GM19372 (cell line): ENCODE measurements around the gene ZNF664.

Source experiments
- ATAC-seq: cut with Tn5 transposase; IDR thresholded peaks from one replicate; pipeline ENCODE4 v1.9.1; 2021; ENCODE audit warnings: mild to moderate bottlenecking, low read depth, moderate library complexity; ENCODE audit not compliant: unreplicated experiment

ZNF664 gene

DNA sequence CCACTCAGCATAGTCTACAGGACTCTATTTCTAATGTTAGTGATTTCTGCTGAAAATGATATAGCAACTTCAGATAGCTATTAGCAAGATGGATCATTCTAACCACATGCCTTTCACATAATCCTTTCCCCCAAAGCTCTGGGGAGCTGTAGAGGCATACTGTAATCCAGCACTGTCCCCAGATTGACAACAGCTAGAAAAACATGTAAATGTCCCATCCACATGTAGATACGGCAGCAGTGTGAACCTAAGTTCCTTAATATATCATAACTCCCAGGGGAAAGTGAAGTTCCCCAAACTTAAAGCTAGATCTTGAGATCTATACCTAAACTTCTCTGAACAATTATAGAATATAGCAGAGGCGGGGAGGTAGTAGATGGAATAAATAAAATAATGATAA is 14.0 kb downstream of the ZNF664 start:
- no peak for ATAC-seq

DNA sequence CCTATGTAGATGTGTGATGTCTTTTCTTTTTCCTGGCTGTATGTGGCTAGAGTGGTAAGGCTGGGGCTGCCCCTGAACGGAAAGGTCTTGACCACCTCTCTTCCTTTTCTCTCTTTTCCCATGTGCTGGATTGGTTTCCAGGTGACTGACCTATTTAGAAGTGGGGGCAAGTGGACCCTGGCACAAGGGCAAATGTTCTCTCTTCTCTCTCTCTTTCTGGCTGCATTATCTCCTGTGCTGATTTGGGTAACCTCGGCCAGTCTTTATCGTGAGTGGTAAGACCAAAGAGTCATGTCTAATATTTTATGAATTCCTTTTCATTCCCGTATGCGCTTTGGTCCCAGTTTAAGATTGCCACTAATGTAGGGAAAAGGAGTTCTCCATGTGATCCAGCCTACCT is 16.2 kb downstream of the ZNF664 start:
- ATAC-seq, result no peak

DNA sequence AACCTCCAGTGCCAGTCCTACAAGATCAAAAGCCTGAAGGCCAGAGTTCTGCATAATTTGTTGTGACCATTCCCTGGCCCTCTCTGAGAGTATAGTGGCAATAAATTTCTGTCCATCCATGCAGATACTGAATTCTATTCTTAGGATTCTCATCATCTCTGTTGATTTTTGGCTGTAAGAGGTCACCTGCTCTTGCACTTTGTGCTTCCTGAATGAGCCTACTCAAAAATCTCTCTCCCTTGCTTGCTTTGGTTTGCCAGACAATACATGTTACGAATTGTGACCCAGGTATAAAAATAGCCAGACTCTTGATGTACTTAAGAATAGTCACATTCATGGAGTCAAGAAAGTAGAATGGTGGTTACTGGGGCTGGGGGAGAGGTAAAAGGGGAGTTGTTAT is 16.7 kb downstream of the ZNF664 start:
- no peak for ATAC-seq

DNA sequence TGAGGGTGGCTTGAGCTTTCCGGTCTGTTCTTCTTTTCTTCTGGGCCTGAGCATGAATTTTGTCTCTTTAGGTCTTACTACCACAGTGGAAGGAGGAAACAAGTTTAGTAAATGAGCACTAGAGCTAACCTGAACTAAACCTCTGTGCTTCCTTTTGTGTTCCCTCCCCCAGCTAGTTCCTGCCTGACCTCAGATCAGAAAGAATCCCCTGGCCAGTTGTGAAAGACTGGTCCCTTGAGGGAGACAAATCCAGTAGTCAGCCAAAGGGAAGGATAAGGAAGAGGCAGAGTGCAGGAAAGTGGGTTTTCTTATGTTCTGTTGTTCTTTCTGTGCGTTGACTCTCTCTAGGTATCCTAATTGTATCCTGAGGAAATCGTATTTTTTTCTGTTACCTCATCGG is 17.5 kb downstream of the ZNF664 start:
- ATAC-seq, result no peak

DNA sequence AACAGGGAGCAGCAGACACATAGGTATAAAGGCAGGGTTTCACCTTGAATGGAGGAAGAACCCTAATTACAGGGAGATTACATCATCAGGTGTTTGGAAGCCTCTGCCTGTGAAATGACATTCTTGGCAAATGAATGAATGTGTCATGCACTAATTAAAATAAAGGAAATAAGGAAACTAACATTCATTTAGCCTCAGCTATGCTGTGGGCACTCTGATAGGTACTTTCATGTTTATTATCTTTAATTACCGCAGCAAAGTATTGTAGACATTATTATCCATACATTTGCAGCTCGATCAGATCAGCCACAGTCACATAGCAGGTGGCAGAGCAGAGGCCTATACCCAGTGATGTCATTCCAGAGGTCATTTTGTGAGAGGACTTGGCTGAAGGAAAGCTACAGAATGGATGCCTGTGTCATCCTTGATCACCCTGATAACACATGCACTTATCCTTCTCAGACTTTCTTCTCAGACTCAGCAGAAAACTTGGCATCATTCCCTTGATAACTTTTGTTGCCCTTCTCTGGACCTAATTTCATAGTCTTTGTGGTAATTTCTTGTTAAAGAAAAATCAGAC is 18.4 kb downstream of the ZNF664 start:
- ATAC-seq, result no peak

DNA sequence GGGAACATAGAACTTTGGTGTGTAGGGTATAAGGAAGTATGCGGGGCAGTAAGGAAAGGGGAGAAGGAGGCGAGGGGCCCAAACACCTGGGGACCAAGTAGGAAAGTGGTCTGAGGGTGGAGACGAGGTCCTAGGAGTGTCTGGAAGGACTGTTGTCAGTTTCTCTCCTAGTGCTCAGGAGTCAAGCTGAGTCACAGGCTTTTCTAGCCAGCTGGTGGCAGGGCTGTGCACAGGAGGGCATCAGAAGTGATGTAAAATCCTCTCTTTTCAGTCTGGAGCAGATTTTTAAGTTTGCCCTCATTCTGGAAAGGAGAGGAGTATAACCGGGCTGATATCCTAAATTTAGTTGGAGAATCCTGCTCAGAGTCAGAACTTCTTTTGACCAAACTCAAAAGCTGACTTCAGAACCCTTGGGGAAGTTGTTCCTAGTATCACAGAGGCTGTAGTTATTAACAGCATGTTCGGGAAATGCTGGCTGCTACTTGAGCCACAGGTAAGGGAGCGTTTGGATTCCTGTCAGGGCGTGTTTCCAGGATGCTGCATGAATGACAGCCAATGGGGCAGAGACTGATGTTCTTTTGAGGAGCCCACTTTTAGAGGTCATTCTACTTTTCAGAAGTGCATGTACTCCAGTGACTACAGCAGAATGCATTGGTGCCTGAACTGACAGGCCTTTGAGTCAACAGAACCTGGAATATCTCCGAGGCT is 19.3 kb downstream of the ZNF664 start:
- no peak for ATAC-seq

DNA sequence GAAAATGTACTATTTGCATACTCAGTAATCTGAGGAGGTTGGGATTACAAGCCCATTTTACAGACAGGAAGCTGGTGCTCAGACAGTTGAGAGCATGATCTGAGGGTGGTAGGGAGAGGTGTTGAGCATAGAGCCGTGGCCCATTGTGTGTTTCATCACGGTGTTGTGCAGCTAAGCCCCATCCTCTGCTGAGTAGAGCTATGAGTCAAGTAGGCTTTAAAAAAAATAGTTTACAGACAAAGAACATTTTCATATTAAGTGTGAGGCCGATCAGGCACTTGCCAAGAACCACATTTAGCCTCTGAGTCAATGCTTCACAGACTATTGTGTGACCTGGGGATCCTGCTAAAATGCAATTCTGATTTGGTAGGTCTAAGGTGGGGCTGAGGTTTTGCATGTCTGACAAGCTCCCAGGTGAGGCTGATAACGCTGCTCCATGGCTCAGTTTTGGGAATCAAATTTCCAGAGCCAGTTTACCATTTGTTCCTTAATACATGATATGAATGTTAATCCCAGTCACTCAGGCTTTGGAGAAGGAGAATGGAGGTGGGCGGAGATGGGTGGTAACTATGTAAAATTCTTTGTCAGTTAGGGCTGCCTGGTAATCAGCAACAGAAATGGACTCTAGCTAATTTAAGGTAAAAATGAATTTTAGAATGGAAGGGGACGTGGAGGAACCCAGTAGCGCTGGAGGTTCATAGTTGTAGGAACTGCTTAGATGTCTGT is 22.2 kb downstream of the ZNF664 start:
- ATAC-seq, result no peak

DNA sequence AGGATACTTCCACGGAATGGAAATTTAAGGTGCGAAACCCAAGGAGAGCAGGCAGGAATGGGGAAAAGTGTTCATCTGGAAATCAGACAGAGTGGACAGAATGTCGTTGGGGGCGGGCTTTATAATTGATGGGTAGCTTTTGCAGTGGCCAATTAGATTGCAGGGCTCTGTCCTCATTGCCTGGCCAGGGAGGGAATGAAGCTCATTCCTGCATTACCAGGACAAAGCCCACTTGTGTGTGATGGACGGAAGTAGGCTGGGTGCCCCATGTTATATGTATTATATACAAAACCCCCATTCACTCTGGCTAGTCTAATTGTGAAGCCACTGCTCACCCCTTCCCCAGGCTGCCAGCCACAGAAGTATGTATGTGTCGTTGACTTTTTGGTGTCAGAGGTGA is 23.6 kb downstream of the ZNF664 start:
- no peak for ATAC-seq

DNA sequence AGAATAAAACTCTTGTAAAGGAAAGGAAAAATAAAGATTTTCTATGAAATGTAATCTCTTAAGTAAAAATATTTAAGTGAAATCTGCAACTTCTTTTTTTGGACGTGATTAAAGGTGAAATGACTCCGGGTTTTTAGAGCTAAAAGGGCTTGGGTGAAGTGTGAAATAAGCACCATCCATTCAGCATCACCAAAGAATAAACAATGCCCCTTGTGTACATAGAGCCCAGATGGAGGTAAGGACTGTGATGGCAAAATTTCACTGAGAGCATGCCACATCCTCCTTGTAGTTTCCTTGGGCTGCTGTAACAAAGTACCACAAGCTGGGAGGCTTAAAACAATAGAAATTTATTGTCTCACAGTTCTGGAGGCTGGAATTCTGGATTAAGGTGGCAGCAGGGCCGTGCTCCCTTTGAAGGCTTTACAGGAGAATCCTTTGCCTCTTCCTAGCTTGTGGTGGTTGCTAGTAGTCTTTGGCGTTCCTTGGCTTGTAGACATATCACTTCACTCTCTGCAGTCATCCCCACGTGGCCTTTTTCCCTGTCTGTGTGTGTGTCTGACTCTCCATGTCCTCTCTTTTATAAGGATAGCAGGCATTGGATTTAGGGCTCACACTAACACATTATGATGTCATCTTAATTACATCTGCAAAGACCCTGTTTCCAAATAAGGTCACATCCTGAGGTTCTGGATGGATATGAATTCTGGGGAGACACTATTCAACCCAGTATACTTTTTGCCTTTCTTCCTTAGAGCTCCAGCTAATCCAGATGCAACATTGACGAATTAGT is 24.2 kb downstream of the ZNF664 start:
- no peak for ATAC-seq

DNA sequence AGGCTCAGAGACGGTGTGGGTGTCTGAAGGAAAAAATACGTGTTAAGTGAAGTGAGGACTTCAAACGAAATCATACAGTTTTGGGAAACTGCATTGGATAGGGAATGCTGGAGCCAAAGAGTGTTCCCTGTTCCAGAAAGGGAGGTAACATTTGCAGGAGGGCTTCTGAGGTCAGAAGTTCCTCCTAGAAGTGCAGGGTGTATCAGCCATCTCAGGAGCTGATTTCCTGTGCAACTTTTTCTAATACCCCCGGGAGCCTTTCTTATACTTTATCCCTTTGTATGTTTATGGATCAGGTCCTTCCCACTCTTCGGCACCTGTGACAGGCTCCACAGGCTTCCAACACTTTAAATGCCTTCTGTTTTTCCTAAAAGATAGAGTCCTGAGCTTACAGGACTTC is 24.9 kb downstream of the ZNF664 start:
- ATAC-seq, result no peak

DNA sequence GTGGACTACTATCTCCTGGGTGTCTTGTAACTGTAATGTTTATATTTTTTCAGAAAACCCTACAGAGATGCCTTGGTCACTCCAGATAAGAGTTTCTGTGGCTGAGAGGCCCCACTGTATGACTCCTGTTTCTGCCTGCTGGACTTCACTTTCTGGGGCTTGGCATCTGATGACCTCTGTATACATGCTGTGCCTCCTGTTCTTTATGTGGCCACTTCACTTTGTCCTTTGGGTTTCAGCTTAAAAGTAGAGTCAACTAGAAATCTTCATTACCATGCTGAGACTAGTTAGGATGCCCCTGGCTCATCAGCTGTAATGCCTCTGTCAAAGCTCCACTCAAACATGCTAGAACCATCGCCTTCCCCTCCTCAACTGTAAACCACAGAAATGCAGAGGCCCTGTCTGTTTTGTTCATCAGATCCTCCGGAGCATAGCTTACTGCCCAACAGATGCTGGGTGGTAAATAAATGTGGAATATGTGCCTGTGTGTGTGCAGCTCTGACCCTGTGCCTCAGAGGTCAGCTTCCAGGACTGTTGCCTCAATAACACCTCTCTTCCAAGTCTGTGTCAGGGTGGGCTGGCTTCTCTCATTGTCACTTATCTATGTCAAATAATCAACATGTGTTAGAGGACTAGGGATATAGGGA is 25.5 kb downstream of the ZNF664 start:
- ATAC-seq, result no peak

DNA sequence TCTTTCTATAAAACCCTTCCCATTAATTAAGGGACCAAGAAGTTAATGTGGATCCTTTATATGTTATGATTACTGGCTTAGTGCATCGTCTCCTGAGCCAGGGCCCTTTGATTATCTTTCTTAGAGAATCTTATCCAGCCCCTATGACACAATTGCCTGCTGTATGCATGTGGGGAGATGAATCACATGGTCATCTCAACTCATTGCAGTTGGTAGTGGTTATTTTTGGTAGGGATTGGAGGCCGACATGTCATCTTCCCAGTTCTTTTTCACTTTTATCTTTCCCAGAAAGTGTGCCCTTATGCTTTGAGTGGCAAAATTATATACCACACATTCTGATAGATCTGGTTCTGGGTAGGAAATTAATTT is 26.0 kb downstream of the ZNF664 start:
- no peak for ATAC-seq

DNA sequence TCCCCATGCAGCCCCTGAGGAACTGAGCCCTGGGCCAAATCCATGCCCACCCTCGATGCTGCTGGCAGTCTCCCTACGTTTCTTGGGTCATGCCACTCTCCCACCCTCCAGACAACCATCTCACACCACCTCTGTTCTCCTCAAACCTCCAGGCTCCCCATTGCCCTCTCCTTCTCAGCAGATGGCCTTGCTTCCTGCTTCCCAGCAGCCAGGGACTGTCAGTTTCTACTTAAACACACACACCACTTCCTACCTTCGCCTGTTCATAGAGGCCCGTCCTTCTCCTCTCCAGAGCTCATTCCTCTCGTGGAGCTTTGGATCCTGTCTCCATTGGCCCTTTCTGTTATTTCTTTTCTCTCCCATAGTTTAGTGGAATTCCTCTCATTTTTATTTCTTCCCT is 27.1 kb downstream of the ZNF664 start:
- ATAC-seq, result no peak

DNA sequence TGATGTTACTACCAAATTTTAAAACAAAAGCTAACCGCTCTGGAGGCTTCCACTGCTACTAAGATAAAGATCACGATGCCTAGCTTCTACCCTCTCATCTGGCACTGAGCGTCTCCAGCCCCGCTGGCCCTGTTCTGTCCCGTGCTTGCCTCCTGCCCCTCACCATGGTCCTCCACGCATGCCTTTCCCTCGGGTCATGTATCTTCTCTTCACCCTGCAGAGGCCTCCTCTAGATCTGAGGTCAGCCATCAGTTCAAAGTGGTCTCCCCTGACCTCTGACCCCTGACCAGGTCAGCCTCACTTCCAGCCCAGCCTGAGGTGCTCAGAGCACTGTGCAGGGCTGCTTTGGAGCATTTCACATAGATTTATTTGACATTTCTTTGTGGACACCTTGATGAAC is 28.3 kb downstream of the ZNF664 start:
- ATAC-seq, result no peak

DNA sequence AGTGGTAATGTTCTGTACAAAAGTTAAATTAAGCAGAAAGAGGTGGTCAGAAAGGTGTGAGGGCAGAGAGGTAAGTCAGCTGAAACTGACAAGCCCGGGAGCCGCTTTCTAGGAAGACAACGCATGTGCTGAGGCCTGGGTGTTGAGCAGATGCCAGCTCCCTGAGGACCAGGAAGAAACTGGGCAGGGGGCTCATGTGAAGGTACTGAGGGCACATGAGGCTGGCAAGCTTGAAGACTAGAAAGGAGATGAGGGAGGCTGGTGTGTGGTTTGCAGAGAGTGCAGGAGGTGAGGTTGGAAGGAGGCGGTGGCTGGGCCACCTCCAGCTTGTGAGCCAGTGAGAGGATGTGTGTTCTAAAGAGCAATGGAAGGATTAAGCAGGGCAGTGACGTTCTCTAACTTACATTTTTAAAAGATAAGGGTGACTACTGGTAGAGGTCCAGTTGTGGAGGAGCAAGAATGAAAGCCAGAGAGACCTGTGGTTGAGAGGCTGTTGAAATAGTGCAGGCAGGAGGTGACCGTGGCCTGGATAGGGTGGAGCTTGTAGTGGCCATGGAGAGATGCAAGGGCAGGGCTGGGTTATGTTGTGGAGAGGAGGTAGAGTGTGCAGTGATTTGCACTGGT is 29.1 kb downstream of the ZNF664 start:
- ATAC-seq, result no peak

DNA sequence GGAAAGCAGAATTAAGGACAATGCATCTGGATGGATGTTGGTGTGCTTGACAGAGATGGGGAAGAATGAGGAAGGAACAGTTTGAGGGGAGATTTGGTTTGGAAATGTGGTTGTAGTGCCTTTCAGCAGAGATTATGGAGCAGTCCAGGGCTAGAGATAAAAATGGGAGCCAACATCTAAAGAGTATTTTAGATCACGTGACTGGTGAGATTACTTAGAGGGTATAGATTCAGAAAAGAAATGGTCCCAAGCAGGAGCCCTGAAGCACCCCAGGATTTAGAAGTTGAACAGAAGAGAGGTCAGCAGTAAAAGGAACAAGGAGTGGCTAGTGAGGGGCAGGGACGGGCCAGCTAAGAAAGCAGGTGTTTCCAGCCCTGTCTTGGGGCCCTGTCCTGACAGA is 29.6 kb downstream of the ZNF664 start:
- ATAC-seq, result no peak

DNA sequence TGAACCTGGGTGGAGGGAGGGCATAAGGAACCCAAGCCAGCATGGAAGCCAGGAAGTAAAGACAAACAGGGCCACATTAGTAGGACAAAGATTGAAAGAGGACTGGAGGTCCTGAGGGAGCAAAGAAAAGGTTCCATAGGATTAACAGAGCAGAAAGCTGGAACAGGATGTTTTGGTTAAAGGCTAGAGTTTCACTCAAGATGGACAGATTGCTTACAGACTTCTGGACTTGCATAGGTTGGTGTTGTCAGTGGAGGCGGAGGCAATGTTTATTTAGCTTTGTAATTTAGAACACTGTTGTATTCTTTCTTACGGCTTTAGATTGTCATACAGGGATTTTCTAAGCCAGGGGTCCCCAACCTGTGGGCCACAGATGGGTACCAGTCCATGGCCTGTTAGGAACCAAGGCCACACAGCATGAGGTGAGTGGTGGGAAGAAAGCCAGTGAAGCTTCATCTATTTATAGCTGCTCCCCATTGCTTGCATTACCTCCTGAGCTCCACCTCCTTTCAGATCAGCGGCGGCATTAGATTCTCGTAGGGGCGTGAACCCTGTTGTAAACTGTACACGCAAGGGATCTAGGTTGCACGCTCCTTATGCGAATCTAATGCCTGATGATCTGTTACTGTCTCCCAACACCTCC is 31.3 kb downstream of the ZNF664 start:
- no peak for ATAC-seq

DNA sequence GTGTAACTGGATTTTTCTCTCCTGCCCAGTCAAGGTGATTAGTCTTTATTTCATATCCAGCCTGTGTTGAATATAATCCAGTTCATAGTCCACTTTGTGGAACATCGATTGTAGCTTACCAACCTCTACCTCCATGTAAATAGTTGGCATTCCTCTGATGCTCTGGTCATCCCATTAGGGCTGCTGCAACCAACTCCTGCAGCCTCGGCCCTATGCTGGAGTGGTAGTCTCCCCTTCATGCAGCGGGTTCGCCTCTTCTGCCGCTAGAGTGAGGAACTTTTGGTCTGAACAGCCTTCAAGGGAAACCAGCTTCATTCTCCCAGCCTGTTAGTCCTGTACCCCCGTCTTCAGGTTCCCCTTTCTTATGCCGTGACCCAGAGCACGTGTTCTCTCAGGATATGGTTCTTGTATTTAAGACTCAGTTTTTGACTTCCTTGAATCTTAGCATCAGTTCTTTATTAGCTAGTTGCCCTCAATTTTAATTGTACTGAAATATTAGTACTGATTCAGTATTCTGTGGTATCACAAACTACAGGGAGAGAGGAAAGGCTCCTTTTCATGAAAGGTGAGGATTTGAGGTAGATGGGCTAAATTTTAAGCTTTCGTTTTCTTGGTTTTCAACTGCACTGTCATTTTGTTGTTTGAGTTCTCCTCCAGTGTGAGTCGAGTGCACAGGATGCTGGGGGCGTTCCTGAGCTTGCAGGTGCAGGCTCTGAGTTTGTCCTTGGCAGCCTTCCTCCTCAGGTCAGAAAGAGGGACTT is 33.2 kb downstream of the ZNF664 start:
- peak; percentile 81 for ATAC-seq
